NCI-H146 treated with DMSO at 0.1 percent for 48 hours (cell line): ENCODE data around the gene TMC7.

Source experiments
- DNase-seq: peaks from one replicate; lab custom pipeline; 2025; ENCODE audit not compliant: unreplicated experiment; lab: John Stamatoyannopoulos, UW

TMC7 gene

DNA sequence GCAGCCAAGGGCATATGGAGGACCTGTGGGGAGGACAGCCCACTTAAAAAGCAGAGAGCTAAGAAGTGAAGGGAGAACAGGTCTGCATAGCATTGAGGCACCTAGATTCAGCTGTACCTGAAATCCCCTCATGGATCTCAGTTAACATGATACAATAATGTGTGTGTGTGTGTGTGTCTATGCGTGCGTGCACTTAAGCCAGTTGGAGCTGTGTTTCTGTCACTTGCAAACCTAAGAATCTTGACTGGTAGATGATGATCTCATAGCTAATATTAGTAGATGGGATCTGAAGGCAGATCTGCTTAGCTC, 128.3 kb downstream of the TMC7 start:
- no peak for DNase-seq
